ENCODE measurements around the gene MCTP2.

Gene MCTP2

GRCh38 chr15:94263341-94264273 is 32.2 kb downstream of the MCTP2 start:
- DNase-seq (ENCODE audit: low read depth in 3 of 3), result no peak

- DNase-seq (ENCODE audit: low read depth in 3 of 3), result no peak
Observed at GRCh38 chr15:94265009-94265408, 33.6 kb downstream of the MCTP2 start.

GRCh38 chr15:94265982-94266381 is 34.6 kb downstream of the MCTP2 start:
- no peak for DNase-seq (ENCODE audit: low read depth in 3 of 3)

DNA sequence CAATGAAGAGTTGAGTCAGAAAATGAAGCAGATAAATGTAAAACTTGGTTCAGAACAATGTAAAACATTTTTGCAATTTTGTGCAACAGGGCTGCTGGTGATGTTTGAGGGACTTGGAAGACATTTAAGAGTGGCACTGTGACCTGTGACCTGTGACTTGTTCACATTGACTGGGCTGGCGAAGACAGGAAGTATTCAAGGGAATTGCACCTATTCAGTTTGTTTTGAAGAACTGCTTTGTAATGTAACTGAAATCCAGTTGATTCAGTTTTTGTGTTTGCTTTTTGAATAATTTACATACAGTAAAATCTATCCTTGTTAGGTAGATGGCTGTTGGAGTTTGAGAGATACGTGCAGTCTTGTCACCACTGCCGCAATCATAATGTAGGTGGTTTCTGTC is 35.4 kb downstream of the MCTP2 start:
- no peak for DNase-seq (ENCODE audit: low read depth in 3 of 3)

GRCh38 chr15:94269954-94270353 is 38.6 kb downstream of the MCTP2 start:
- DNase-seq (ENCODE audit: low read depth in 3 of 3), result no peak

DNA sequence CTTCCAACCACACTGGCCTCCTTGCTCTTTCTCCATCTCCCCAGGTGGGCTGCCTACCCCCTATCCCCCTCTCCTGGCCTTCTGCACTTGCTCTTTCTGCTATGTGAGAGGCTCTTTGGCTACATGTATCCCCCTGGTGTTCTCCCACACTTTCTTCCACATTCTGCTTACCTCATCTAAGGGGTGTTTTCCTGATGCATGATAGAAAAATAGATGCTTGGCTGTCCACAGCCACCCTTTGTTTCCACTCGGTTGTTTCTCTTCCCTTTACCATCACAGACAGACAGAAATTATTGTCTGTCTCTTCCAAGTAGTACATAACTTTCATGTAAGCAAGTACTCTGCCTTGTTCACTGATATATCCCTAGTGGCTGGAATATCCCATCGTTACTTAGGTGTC is 39.2 kb downstream of the MCTP2 start:
- DNase-seq (ENCODE audit: low read depth in 3 of 3), result no peak

GRCh38 chr15:94272251-94272898 is 41.0 kb downstream of the MCTP2 start:
- DNase-seq (ENCODE audit: low read depth in 3 of 3), result no peak

GRCh38 chr15:94273826-94274225 is 42.5 kb downstream of the MCTP2 start:
- no peak for DNase-seq (ENCODE audit: low read depth in 3 of 3)

DNA sequence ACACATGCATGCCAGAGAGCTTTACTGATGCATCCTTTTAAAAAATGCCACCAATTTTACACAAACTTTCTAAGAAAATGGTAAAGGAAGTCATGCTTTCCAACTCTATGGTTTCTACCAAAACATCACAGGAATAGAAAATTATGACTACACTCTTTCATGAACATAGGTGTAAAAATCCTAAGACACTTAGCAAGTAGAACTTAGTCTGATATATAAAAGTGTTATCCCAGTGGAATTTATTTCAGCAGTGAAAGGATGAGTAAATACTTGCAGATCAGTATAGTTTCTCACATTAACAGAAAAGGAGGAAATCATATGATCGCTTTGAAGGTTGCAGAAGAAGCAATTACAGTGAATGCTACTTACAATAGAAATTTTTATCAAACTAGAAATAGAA is 43.4 kb downstream of the MCTP2 start:
- no peak for DNase-seq (ENCODE audit: low read depth in 3 of 3)

GRCh38 chr15:94277485-94277884 is 46.1 kb downstream of the MCTP2 start:
- no peak for DNase-seq (ENCODE audit: low read depth in 3 of 3)

DNA sequence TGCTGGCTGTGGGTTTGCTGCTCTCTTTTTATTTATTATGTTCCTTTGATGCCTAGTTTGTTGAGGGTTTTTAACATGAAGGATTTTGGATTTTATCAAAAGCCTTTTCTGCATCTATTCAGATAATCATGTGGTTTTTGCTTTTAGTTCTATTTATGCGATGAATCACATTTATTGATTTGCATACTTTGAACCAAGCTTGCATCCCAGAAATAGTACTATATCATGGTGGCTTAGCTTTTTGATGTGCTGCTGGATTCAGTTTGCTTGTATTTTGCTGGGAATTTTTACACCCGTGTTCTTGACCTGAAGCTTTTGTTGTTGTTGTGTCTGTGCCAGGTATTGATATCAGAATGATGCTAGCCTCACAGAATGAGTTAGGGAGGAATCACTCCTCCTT is 48.4 kb downstream of the MCTP2 start:
- no peak for DNase-seq (ENCODE audit: low read depth in 3 of 3)

DNA sequence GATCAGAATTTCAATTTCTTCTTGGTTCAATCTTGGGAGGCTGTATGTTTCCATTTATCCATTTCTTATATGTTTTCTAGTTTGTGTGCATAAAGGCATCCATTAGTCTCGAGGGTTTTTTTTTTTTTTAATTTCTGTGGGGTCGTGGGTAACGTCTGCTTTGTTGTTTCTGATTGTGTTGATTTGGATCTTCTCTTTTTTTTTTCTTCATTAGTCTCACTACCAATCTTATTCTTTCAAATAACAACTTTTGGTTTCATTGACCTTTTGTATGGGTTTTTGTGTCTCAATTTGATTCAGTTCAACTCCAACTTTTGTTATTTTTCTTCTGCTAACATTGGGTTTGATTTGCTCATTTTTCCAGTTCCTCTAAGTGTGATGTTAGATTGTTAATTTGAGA is 48.9 kb downstream of the MCTP2 start:
- DNase-seq (ENCODE audit: low read depth in 3 of 3), result no peak

- DNase-seq (ENCODE audit: low read depth in 3 of 3), result no peak
Observed at GRCh38 chr15:94282269-94283250, 51.2 kb downstream of the MCTP2 start.

- no peak for DNase-seq (ENCODE audit: low read depth in 3 of 3)
Observed at GRCh38 chr15:94286583-94286982, 55.2 kb downstream of the MCTP2 start.

- peak in 1 of 3 experiments; percentile 9 for DNase-seq (ENCODE audit: low read depth in 3 of 3)
Observed at GRCh38 chr15:94287794-94288246, 56.5 kb downstream of the MCTP2 start.

- DNase-seq (ENCODE audit: low read depth in 3 of 3), result no peak
Observed at GRCh38 chr15:94290730-94291129, 59.4 kb downstream of the MCTP2 start.

- no peak for DNase-seq (ENCODE audit: low read depth in 3 of 3)
Observed at GRCh38 chr15:94293411-94294402, 62.3 kb downstream of the MCTP2 start.

- DNase-seq (ENCODE audit: low read depth in 3 of 3), result no peak
Observed at GRCh38 chr15:94294556-94294955, 63.2 kb downstream of the MCTP2 start.

DNA sequence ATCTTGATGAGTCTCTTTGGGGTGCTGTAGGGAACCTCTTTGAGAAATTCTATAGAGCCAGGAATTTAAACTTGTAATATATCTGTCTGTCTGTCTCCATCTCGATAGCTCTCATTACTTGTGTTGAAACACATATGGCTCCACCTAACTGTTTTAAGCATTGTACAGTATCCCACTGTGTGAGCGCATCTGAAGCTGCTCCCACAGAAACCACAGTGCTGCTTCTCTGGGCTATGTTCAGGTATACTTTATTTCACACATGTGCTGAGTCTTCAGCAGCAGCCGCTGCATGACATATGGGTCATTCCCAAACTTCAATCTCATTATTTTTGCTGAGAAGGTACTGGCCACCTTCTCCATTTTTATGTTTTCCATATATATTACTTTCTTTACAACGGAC is 63.9 kb downstream of the MCTP2 start:
- no peak for DNase-seq (ENCODE audit: low read depth in 3 of 3)

GRCh38 chr15:94296717-94297116 is 65.4 kb downstream of the MCTP2 start:
- DNase-seq (ENCODE audit: low read depth in 3 of 3), result no peak

GRCh38 chr15:94297558-94297957 is 66.2 kb downstream of the MCTP2 start:
- no peak for DNase-seq (ENCODE audit: low read depth in 3 of 3)

Measured in stimulated activated CD4-positive, alpha-beta T cell treated with anti-CD3 and anti-CD28 coated beads, TNF-alpha, amount 100 ng/mL, for 4 hours (primary cell).